HS-27A (cell line): ENCODE data around the gene AFMID.
"Not testable (repeated sequence)": the region's sequence is repeated elsewhere in the genome, so short reads cannot be mapped to it uniquely, and the experiment has no call there.

Experiments
- DNase-seq: peaks from one replicate; pipeline ENCODE4 v3.0.0-alpha.2; 2012; ENCODE audit warnings: low read depth, missing footprints

AFMID gene

GRCh38 chr17:78154903-78155811 is 32.0 kb upstream of the AFMID start:
- DNase-seq = no peak

GRCh38 chr17:78159575-78160158 is 27.5 kb upstream of the AFMID start:
- DNase-seq = no peak

- DNase-seq = no peak
Measured at GRCh38 chr17:78163881-78164747, 23.0 kb upstream of the AFMID start.

- no peak for DNase-seq
Measured at GRCh38 chr17:78164748-78165607, 22.2 kb upstream of the AFMID start.

- DNase-seq = no peak
Measured at GRCh38 chr17:78166416-78166815, 20.7 kb upstream of the AFMID start.

- no peak for DNase-seq
Measured at GRCh38 chr17:78168242-78168902, 18.8 kb upstream of the AFMID start, which contains the start of gene SYNGR2. TSS of gene SYNGR2 (plus strand) at chr17:78168581. CDS start at chr17:78168617, 36 bp downstream.

- no peak for DNase-seq
Measured at GRCh38 chr17:78168903-78169793, 18.0 kb upstream of the AFMID start.

- DNase-seq = no peak
Measured at GRCh38 chr17:78170692-78171590, 16.2 kb upstream of the AFMID start.

GRCh38 chr17:78171591-78172248 is 15.4 kb upstream of the AFMID start:
- not testable (repeated sequence) for DNase-seq

GRCh38 chr17:78172249-78173051 is 14.7 kb upstream of the AFMID start:
- DNase-seq = no peak

GRCh38 chr17:78173097-78173715 is 14.0 kb upstream of the AFMID start:
- no peak for DNase-seq

GRCh38 chr17:78174346-78174869 is 12.8 kb upstream of the AFMID start:
- no peak for DNase-seq

GRCh38 chr17:78174870-78175642 is 12.1 kb upstream of the AFMID start:
- no peak for DNase-seq

- no peak for DNase-seq
Measured at GRCh38 chr17:78175643-78175981, 11.6 kb upstream of the AFMID start.

- no peak for DNase-seq
Measured at GRCh38 chr17:78176548-78177025, 10.6 kb upstream of the AFMID start.

GRCh38 chr17:78179372-78179771 is 7.8 kb upstream of the AFMID start:
- DNase-seq = no peak
